NCI-H146 (cell line): ENCODE data around the gene HOXD4.

Experiments used
- DNase-seq: peaks from one replicate; lab custom pipeline; 2025; lab: John Stamatoyannopoulos, UW

HOXD4 gene

GRCh38 chr2:176151442-176152287 lies at the start of gene HOXD4:
Gene HOXD4 (plus strand): TSS chr2:176151550. CDS start chr2:176151634, 84 bp downstream.
- DNase-seq, result no peak

GRCh38 chr2:176101842-176102241 lies 49.5 kb upstream of the HOXD4 start:
- no peak for DNase-seq

GRCh38 chr2:176102309-176102866 lies 49.0 kb upstream of the HOXD4 start:
- DNase-seq, result no peak

- DNase-seq, result no peak
Measured at GRCh38 chr2:176103194-176103593, 48.2 kb upstream of the HOXD4 start.

- no peak for DNase-seq
Measured at GRCh38 chr2:176103742-176104315, 47.5 kb upstream of the HOXD4 start.

GRCh38 chr2:176104316-176105077 lies 46.9 kb upstream of the HOXD4 start:
- DNase-seq, result peak; percentile 26

GRCh38 chr2:176105078-176105729 lies 46.1 kb upstream of the HOXD4 start:
- peak; percentile 56 for DNase-seq

- peak; percentile 33 for DNase-seq
Measured at GRCh38 chr2:176105730-176106580, 45.4 kb upstream of the HOXD4 start.

- peak; percentile 90 for DNase-seq
Measured at GRCh38 chr2:176106581-176107539, 44.5 kb upstream of the HOXD4 start, which contains the start of gene HOXD11. Gene HOXD11 (plus strand): TSS chr2:176107280. CDS start chr2:176107356, 76 bp downstream.

- DNase-seq, result peak; percentile 38
Measured at GRCh38 chr2:176107731-176108181, 43.6 kb upstream of the HOXD4 start.

- no peak for DNase-seq
Measured at GRCh38 chr2:176109192-176109901, 42.0 kb upstream of the HOXD4 start.

- DNase-seq, result no peak
Measured at GRCh38 chr2:176109946-176110345, 41.4 kb upstream of the HOXD4 start.

- DNase-seq, result no peak
Measured at GRCh38 chr2:176110415-176111308, 40.7 kb upstream of the HOXD4 start.

- peak; percentile 11 for DNase-seq
Measured at GRCh38 chr2:176111309-176111663, 40.1 kb upstream of the HOXD4 start.

- no peak for DNase-seq
Measured at GRCh38 chr2:176111846-176112374, 39.4 kb upstream of the HOXD4 start.

- no peak for DNase-seq
Measured at GRCh38 chr2:176112375-176113302, 38.7 kb upstream of the HOXD4 start.
